ENCODE results near the gene ADTRP. TPM values are rescaled to one million over a fixed set of nuclear protein-coding genes. Genes with fewer than 3 reads are reported as not detected.

The ADTRP gene
- total and polyA plus RNA-seq, 2 of the 13 experiments (the other 11 are each of a cell fraction or from before 2014, with no cell fraction given): not detected

DNA sequence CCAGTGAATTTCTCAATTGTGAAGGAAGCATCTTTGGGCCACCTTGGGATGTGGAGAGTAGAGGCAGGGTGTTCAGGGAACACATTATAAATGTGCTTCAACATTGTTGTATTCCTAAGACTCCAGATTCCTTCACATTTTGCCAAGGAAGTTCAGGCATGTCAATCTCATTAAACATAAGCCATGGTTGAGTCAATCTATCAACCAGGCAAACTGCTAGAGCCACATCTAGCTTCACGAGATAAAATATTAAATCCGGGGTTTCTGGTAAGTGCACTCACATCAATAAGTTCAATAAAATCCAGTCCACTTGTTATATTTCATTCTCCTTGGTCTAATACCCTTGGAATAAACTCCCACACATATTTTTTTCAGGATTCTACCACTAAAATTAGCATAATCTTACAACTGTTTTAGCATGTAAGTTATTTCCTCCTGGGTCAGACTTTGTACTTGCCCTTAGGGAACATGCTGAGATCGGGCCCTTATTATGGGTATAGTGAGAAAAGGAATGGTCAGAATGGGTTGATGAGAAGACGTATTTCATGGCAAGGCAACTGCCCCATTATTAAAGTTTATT lies 93.6 kb downstream of the ADTRP start:
- intact Hi-C loops (cut with micrococcal nuclease; ENCODE audit: unreplicated experiment) (no loop called here), in situ Hi-C loops (cut with HindIII; ENCODE audit: extremely low pct_ligation_motif_present, low pct_unique_long_range_greater_than_20kb) (no loop called here)
- CTCF ChIA-PET (ENCODE audit: low intra/inter-chr PET ratio, low total read pairs): no interaction called here
- no peak for TF ChIP-seq FOXK2 (IDR thresholded peaks at IDR 0.05)
- TF ChIP-seq ZFP37 (CRISPR knock-in tag; IDR thresholded peaks at IDR 0.05; ENCODE audit: borderline replicate concordance): no peak
- TF ChIP-seq, protein P1, sequence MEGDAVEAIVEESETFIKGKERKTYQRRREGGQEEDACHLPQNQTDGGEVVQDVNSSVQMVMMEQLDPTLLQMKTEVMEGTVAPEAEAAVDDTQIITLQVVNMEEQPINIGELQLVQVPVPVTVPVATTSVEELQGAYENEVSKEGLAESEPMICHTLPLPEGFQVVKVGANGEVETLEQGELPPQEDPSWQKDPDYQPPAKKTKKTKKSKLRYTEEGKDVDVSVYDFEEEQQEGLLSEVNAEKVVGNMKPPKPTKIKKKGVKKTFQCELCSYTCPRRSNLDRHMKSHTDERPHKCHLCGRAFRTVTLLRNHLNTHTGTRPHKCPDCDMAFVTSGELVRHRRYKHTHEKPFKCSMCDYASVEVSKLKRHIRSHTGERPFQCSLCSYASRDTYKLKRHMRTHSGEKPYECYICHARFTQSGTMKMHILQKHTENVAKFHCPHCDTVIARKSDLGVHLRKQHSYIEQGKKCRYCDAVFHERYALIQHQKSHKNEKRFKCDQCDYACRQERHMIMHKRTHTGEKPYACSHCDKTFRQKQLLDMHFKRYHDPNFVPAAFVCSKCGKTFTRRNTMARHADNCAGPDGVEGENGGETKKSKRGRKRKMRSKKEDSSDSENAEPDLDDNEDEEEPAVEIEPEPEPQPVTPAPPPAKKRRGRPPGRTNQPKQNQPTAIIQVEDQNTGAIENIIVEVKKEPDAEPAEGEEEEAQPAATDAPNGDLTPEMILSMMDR (CRISPR knock-in tag; IDR thresholded peaks at IDR 0.05): no peak
- TF ChIP-seq NR1H2 (CRISPR knock-in tag; IDR thresholded peaks at IDR 0.05; ENCODE audit: borderline replicate concordance, low read depth): no peak
- no peak for TF ChIP-seq MBD4 (IDR thresholded peaks at IDR 0.05; ENCODE audit: borderline replicate concordance, low read length)
- TF ChIP-seq WIZ (CRISPR knock-in tag; IDR thresholded peaks at IDR 0.05): no peak
- TF ChIP-seq FOXJ3 (CRISPR knock-in tag; IDR thresholded peaks at IDR 0.05; ENCODE audit: borderline replicate concordance): no peak
- TF ChIP-seq, protein P2, sequence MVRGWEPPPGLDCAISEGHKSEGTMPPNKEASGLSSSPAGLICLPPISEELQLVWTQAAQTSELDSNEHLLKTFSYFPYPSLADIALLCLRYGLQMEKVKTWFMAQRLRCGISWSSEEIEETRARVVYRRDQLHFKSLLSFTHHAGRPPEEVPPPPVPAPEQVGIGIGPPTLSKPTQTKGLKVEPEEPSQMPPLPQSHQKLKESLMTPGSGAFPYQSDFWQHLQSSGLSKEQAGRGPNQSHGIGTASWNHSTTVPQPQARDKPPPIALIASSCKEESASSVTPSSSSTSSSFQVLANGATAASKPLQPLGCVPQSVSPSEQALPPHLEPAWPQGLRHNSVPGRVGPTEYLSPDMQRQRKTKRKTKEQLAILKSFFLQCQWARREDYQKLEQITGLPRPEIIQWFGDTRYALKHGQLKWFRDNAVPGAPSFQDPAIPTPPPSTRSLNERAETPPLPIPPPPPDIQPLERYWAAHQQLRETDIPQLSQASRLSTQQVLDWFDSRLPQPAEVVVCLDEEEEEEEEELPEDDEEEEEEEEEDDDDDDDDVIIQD (CRISPR knock-in tag; IDR thresholded peaks at IDR 0.05; ENCODE audit: low read depth): no peak
- TF ChIP-seq, protein P3, sequence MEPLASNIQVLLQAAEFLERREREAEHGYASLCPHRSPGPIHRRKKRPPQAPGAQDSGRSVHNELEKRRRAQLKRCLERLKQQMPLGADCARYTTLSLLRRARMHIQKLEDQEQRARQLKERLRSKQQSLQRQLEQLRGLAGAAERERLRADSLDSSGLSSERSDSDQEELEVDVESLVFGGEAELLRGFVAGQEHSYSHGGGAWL (CRISPR knock-in tag; IDR thresholded peaks at IDR 0.05): no peak
- TF ChIP-seq, protein P4, sequence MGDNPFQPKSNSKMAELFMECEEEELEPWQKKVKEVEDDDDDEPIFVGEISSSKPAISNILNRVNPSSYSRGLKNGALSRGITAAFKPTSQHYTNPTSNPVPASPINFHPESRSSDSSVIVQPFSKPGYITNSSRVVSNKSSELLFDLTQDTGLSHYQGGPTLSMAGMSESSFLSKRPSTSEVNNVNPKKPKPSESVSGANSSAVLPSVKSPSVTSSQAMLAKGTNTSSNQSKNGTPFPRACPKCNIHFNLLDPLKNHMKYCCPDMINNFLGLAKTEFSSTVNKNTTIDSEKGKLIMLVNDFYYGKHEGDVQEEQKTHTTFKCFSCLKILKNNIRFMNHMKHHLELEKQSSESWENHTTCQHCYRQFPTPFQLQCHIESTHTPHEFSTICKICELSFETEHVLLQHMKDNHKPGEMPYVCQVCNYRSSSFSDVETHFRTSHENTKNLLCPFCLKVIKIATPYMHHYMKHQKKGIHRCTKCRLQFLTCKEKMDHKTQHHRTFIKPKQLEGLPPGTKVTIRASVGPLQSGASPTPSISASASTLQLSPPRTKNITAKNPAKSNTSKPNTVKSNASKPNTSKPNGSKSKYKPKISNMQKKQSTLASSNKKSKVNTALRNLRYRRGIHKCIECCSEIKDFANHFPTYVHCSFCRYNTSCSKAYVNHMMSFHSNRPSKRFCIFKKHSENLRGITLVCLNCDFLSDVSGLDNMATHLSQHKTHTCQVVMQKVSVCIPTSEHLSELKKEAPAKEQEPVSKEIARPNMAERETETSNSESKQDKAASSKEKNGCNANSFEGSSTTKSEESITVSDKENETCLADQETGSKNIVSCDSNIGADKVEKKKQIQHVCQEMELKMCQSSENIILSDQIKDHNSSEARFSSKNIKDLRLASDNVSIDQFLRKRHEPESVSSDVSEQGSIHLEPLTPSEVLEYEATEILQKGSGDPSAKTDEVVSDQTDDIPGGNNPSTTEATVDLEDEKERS (CRISPR knock-in tag; IDR thresholded peaks at IDR 0.05): no peak
- Histone ChIP-seq H3K9me3 (ENCODE audit: low read length) (peaks cover 12% of the 10 kb centered on the region), H2AFZ (ENCODE audit: low read length) (no peak overlapping the region), H4K20me1 (ENCODE audit: insufficient read depth, low read length) (no peaks in the 10 kb centered on the region), H3K79me2 (ENCODE audit: insufficient read depth, low read length) (no peaks in the 10 kb centered on the region), H3K27ac (ENCODE audit: extremely low read length, insufficient read depth, low read length) (no peak overlapping the region), H3K4me3 (replicated peaks in 1 of 3; ENCODE audit: insufficient read depth in 1 of 3, low read depth in 2 of 3, low read length in 3 of 3) (no peak overlapping the region), H3K27me3 (ENCODE audit: control insufficient read depth in 1 of 2, insufficient read depth in 2 of 2, low read length in 2 of 2) (no peaks in the 10 kb centered on the region; a peak in 1 of 5 replicates), H3K36me3 (replicated peaks in 1 of 2; ENCODE audit: control insufficient read depth in 1 of 2, insufficient read depth in 2 of 2, low read length in 2 of 2) (no peaks in the 10 kb centered on the region), H3K9ac (ENCODE audit: insufficient read depth, low read depth, low read length) (no peak overlapping the region), H3K4me1 (ENCODE audit: insufficient read depth, low read length) (no peaks in the 10 kb centered on the region), H3K4me2 (ENCODE audit: low read depth, low read length) (no peak overlapping the region)
- no TSS peak for BruUV-seq (replicated peaks)
- FAIRE-seq (no peak), DNase-seq (ENCODE audit: low spot score) (no peak), ATAC-seq (no peak)
- POLR2A ChIA-PET: no interaction called here
- WGBS (ENCODE audit: low lambda C conversion rate): 11% methylated on average over 4 of the region's 4 CpGs

All from HepG2 (cell line).